K562 (cell line): ENCODE results near the gene STX1A. TPM values are rescaled to one million over a fixed set of nuclear protein-coding genes. Genes with fewer than 3 reads are reported as not detected.

Experiments used
- CHD2 ChIP-seq: IDR thresholded peaks from 2 replicates; pipeline ENCODE4 v1.6.1; 2011; ENCODE audit warnings: low read depth, low read length
- DACH1 ChIP-seq: fragments of 450-650 bp; IDR thresholded peaks from 2 replicates; pipeline ENCODE4 v1.6.1; 2018; ENCODE audit not compliant: partially characterized antibody
- HIVEP1 ChIP-seq: fragments of 250-450 bp; sonication (Bioruptor Pico); IDR thresholded peaks from 2 replicates; pipeline ENCODE4 v1.4.0; 2020; ENCODE audit warnings: mild to moderate bottlenecking
- JUND ChIP-seq, 2 experiments: IDR thresholded peaks; 2 replicates in 1 of 2; 3 replicates in 1 of 2; pipeline ENCODE4 v1.6.1; 2011; ENCODE audit warnings: borderline replicate concordance in 2 of 2, low read depth in 2 of 2, low read length in 2 of 2, improper control_type of control experiment in 1 of 2, missing biosample characterization in 1 of 2, missing genetic modification characterization in 1 of 2, missing genetic modification reagents in 1 of 2
- MYC ChIP-seq, 2 experiments: fragments of 250-450 bp in 1 of 2; sonication (Bioruptor Pico) in 1 of 2; IDR thresholded peaks; 2 replicates each; pipeline versions ENCODE4 v1.5.1 to v1.6.1; 2012 to 2021; ENCODE audit warnings: low read depth in 2 of 2, borderline replicate concordance in 1 of 2, improper control_type of control experiment in 1 of 2, low read length in 1 of 2, mild to moderate bottlenecking in 1 of 2, moderate library complexity in 1 of 2
- NFRKB ChIP-seq: fragments of 450-650 bp; IDR thresholded peaks from 2 replicates; pipeline ENCODE4 v1.6.1; 2016; ENCODE audit warnings: low read depth
- RFX1 ChIP-seq: fragments of 450-650 bp; IDR thresholded peaks from 2 replicates; pipeline ENCODE4 v1.6.1; 2016; ENCODE audit warnings: mild to moderate bottlenecking, moderate library complexity
- SLC30A9 ChIP-seq: fragments of 250-450 bp; sonication (Bioruptor Pico); IDR thresholded peaks from 2 replicates; pipeline ENCODE4 v1.8.0; 2022; ENCODE audit warnings: mild to moderate bottlenecking, moderate library complexity
- THRAP3 ChIP-seq: fragments of 450-650 bp; IDR thresholded peaks from 2 replicates; pipeline ENCODE4 v1.6.1; 2016; ENCODE audit warnings: mild to moderate bottlenecking, inconsistent platforms, borderline replicate concordance
- ZFP30 ChIP-seq: fragments of 250-450 bp; sonication (Bioruptor Pico); IDR thresholded peaks from 2 replicates; pipeline ENCODE4 v1.8.0; 2022; ENCODE audit warnings: moderate library complexity, mild to moderate bottlenecking, inconsistent platforms, borderline replicate concordance
- ZNF146 ChIP-seq: IDR thresholded peaks from one replicate; pipeline ENCODE4 v1.6.1; 2018; ENCODE audit warnings: missing compliant biosample characterization; ENCODE audit not compliant: unreplicated experiment
- ZNF232 ChIP-seq: sonication (generic); formaldehyde crosslinking; IDR thresholded peaks from 2 replicates; pipeline ENCODE4 v1.8.0; 2022; ENCODE audit warnings: mild to moderate bottlenecking, missing genetic modification reagents
- ZNF445 ChIP-seq: fragments of 250-450 bp; sonication (Bioruptor Pico); IDR thresholded peaks from 2 replicates; pipeline ENCODE4 v1.4.0; 2020; ENCODE audit warnings: low read depth, mild to moderate bottlenecking, moderate library complexity
- ZSCAN32 ChIP-seq: fragments of 450-650 bp; formaldehyde crosslinking; IDR thresholded peaks from 2 replicates; pipeline ENCODE4 v1.4.0; 2020; ENCODE audit warnings: mild to moderate bottlenecking, moderate library complexity
- polyA plus RNA-seq, 8 experiments: library from polyadenylated mRNA; depleted of rRNA in 4 of 8; stranded (reverse) in 5 of 8; unstranded in 3 of 8; fragments of >200 nt; fragmentation: Nextera tagmentation in 2 of 8; fragmentation: Illumina TruSeq in 1 of 8; extraction: Ambion mirVana in 2 of 8; extraction: Trizol in 1 of 8; gene quantifications; 2 replicates each; pipeline versions ENCODE4 v1.2.1 to v1.2.3, GENCODE V29; 2011 to 2014; ENCODE audit warnings: inconsistent platforms in 1 of 8, missing spikeins in 1 of 8
- total RNA-seq, 7 experiments: library from RNA; depleted of rRNA in 6 of 7; stranded (reverse); fragments of >200 nt in 6 of 7; fragmentation: Illumina TruSeq in 2 of 7; extraction: Trizol in 2 of 7; gene quantifications; 2 replicates each; pipeline versions ENCODE4 v1.2.1 to v1.2.3, GENCODE V29; 2011 to 2021; ENCODE audit warnings: low replicate concordance in 1 of 7
- TF ChIP-seq, protein P1 (sequence below), 2 experiments: fragments of 450-650 bp; formaldehyde crosslinking in 1 of 2; IDR thresholded peaks; 2 replicates each; pipeline versions ENCODE4 v1.4.0 to v1.6.1; 2014 to 2020; ENCODE audit warnings: mild to moderate bottlenecking in 2 of 2, borderline replicate concordance in 1 of 2, low read depth in 1 of 2
- TF ChIP-seq, protein P2 (sequence below): IDR thresholded peaks from 2 replicates; pipeline ENCODE4 v1.6.1; 2016; ENCODE audit warnings: missing genetic modification characterization, missing compliant biosample characterization

STX1A gene
- total and polyA plus RNA-seq, 9 of the 15 experiments (the other 6 are each of a cell fraction or from before 2014, with no cell fraction given): 0.04 to 15.1 (median 6.3) TPM

DNA sequence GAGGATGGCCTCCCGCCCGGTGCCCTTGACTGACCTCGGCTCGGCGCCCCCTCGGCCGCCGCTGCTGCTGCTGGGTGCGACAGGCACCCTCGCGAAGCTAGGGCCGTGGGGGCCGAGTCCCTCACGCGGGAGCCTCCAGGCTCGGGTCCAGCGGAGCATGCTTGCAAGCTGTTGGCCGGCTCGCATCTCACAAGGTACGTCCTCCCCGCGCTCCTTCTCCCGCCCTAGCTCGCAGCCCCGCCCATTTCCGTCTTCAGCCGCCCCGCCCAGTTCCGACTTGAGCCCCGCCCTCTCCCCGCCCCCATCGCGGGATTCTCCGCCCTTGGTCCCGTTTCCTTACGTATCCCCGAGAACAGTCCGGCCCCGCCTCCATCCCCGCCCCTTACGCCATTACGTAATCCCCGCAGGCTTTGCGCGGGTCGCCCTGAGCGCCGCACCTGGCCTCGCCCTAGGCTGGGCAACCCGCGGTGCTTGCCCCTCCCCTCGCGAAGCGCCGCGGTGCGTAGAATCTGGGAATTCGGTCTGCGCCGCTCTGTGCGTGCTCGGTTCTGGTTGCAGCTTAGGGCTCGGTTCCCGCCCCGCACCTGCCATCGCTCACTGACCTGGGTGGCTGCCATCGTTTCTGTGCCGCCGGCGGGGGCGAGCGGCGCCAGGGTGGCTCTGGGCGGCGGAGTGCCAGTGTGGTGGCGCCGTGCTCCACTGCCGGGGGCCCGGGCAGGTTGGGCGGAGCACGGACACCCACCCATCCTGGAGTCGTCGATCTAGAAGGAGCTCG, 19.3 kb upstream of the STX1A start, which contains the start of gene ABHD11 (continued):
- TF ChIP-seq, protein P1, sequence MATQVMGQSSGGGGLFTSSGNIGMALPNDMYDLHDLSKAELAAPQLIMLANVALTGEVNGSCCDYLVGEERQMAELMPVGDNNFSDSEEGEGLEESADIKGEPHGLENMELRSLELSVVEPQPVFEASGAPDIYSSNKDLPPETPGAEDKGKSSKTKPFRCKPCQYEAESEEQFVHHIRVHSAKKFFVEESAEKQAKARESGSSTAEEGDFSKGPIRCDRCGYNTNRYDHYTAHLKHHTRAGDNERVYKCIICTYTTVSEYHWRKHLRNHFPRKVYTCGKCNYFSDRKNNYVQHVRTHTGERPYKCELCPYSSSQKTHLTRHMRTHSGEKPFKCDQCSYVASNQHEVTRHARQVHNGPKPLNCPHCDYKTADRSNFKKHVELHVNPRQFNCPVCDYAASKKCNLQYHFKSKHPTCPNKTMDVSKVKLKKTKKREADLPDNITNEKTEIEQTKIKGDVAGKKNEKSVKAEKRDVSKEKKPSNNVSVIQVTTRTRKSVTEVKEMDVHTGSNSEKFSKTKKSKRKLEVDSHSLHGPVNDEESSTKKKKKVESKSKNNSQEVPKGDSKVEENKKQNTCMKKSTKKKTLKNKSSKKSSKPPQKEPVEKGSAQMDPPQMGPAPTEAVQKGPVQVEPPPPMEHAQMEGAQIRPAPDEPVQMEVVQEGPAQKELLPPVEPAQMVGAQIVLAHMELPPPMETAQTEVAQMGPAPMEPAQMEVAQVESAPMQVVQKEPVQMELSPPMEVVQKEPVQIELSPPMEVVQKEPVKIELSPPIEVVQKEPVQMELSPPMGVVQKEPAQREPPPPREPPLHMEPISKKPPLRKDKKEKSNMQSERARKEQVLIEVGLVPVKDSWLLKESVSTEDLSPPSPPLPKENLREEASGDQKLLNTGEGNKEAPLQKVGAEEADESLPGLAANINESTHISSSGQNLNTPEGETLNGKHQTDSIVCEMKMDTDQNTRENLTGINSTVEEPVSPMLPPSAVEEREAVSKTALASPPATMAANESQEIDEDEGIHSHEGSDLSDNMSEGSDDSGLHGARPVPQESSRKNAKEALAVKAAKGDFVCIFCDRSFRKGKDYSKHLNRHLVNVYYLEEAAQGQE (IDR thresholded peaks at IDR 0.05; ENCODE audit: borderline replicate concordance): peak; percentile 50
- TF ChIP-seq, protein P1 (CRISPR knock-in tag; IDR thresholded peaks at IDR 0.05; ENCODE audit: low read depth): peak; percentile 83
- no peak; the same call in 1 of the 2 replicates for TF ChIP-seq ZNF232 (CRISPR knock-in tag)
- no peak for TF ChIP-seq SLC30A9 (CRISPR knock-in tag)
- TF ChIP-seq THRAP3: no peak
- peak; percentile 95 for TF ChIP-seq CHD2
- TF ChIP-seq NFRKB: no peak
- peak; percentile 75 for TF ChIP-seq MYC (IDR thresholded peaks at IDR 0.05; ENCODE audit: low read depth, low read length)
- no peak for TF ChIP-seq MYC (CRISPR knock-in tag; IDR thresholded peaks at IDR 0.05; ENCODE audit: borderline replicate concordance, low read depth)
- TF ChIP-seq, protein P2, sequence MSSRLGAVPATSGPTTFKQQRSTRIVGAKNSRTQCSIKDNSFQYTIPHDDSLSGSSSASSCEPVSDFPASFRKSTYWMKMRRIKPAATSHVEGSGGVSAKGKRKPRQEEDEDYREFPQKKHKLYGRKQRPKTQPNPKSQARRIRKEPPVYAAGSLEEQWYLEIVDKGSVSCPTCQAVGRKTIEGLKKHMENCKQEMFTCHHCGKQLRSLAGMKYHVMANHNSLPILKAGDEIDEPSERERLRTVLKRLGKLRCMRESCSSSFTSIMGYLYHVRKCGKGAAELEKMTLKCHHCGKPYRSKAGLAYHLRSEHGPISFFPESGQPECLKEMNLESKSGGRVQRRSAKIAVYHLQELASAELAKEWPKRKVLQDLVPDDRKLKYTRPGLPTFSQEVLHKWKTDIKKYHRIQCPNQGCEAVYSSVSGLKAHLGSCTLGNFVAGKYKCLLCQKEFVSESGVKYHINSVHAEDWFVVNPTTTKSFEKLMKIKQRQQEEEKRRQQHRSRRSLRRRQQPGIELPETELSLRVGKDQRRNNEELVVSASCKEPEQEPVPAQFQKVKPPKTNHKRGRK (tag): no peak
- TF ChIP-seq DACH1: peak; percentile 40
- TF ChIP-seq ZNF445 (CRISPR knock-in tag): no peak
- TF ChIP-seq ZFP30 (CRISPR knock-in tag): no peak
- no peak; the same call in 1 of the 2 replicates for TF ChIP-seq HIVEP1
- TF ChIP-seq ZNF146 (CRISPR knock-in tag): no peak
- no peak for TF ChIP-seq RFX1
- no peak for TF ChIP-seq ZSCAN32 (CRISPR knock-in tag)
- peak; percentile 93 for TF ChIP-seq JUND (IDR thresholded peaks at IDR 0.05; ENCODE audit: borderline replicate concordance, low read depth, low read length)
- TF ChIP-seq JUND (tag; IDR thresholded peaks at IDR 0.05; ENCODE audit: borderline replicate concordance, low read depth, low read length): peak; percentile 75; the same call in 1 of the 3 replicates
